GM19372 (cell line): Measurements from ENCODE around the gene HPS3.
"Not testable (repeated sequence)": the region's sequence is repeated elsewhere in the genome, so short reads cannot be mapped to it uniquely, and the experiment has no call there.

Experiments
- ATAC-seq: cut with Tn5 transposase; IDR thresholded peaks from one replicate; pipeline ENCODE4 v1.9.1; 2021; ENCODE audit warnings: mild to moderate bottlenecking, low read depth, moderate library complexity; ENCODE audit not compliant: unreplicated experiment

Gene HPS3

GRCh38 chr3:149180057-149180573, 50.7 kb downstream of the HPS3 start:
- no peak for ATAC-seq

- no peak for ATAC-seq
These were observed 51.7 kb downstream of the HPS3 start for GRCh38 chr3:149181182-149181581.

GRCh38 chr3:149186219-149186618, 56.8 kb downstream of the HPS3 start:
- ATAC-seq: no peak

DNA sequence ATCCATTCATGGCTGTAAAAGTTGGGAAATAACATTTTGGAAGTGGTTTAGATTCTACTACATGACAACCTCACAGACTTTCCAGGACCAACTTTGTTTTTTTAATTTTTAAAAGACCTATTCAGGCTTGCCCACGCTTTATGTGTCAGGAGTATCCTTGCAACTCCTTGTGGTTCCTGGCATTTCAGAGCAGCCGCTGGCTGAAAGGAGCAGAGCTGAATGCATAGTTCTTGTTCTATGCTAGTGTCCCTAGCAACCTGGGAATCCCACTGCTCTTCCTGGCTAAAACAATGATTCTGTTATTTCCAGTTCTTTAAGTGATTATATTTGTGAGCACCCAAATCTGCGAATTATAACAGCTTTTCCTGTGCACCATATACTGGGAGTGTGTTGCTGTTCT, 57.3 kb downstream of the HPS3 start:
- no peak for ATAC-seq

DNA sequence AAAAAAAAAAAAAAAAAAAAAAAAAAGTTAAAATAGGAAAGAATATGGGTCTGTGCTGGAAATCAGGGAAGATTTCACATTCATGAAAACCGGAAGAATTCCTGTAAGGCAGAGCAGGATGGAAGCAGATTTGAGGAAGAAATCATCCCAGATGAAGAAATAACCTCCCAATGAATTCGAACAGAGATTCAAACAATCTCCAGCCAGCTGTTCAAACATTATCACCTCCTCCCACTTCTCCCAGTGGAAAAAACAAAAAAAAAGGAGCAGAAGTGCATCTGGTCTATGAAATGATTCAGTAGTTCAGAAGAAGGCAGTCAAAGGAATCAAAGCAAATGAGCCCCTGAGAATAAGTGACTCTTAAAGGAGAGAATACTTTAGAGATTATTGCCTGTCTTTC, 59.1 kb downstream of the HPS3 start:
- ATAC-seq: no peak

DNA sequence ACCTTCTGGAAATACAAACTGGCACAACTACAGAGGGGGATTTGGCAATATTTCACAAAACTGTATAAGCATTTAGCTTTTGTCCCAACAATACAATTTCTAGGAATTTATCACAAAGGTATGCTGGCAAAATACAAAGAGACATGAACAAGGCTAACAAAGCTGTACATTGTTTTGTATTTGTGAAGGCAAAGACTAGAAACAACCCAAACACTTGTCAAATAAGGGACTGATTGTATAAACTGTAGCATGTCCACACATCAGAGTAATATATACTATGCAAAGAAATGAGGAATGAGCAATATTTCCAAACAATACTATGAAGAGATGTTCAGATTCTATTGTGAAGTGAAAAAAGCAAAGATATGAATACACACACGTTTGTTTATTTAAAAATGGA, 65.8 kb downstream of the HPS3 start:
- ATAC-seq: no peak

- ATAC-seq: not testable (repeated sequence)
These were observed 67.6 kb downstream of the HPS3 start for GRCh38 chr3:149196805-149197592.

DNA sequence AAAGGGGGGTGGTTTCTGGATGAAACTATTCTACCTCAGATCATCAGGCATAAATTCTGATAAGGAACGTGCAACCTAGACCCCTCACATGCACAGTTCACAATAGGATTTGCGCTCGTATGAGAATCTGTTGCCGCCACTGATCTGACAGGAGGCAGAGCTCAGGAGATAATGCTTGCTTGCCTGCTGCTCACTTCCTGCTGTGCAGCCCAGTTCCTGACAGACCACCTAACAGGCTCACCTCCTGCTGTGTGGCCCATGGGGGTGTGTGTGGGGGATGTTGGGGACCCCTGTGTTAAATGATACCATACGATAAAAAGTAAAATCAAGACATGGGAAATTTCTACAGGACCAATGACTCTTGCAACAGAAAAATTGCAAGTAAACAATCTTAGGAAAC, 68.2 kb downstream of the HPS3 start:
- ATAC-seq: no peak

GRCh38 chr3:149198611-149199010, 69.2 kb downstream of the HPS3 start:
- ATAC-seq: no peak

GRCh38 chr3:149199474-149199873, 70.0 kb downstream of the HPS3 start:
- no peak for ATAC-seq

DNA sequence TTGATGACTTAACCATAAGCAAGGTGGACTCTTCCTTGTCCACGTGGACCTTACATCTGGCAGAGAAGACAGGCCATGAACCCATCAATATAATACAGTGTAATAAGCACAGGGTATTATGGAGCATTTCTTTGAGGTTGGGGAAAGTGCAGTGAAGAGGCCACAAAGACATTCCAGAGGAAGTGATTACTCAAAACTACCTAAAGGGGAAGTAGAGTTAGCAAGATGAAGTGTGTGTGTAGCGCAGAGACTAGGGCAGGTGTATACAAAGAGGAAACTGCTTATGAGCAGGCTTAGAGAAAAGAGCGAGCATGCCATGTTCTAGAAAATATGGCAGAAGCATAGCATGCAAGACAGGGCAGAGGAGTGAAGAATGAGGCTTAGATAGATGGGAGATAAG, 74.3 kb downstream of the HPS3 start:
- ATAC-seq: peak; percentile 98

DNA sequence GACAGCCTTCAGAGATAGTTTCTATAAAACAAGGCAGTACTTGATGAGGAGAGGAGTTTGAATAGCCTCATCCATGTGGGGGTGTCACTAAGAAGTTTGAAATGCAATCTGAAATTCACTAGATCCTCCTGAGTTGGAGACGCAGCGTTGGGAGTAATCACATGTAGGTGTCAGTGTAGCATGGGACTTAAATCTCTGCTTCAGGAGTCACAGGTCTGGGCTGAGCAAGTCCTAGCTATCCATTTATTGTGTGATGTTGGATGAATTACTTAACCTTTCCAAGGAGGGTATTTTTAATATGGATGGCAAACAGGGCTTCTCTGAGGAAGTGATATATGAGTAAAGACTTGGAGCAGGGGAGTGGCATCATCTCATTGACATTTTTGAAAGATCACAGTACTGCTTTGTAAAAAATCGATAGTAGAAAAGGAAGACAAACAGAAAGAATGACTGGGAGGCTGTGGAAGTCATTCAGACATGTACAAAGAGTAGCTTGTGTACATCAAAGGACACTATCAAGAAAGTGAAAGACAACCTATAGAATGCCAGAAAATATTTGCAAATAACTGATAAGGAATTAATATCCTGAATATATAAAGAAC, 75.1 kb downstream of the HPS3 start:
- no peak for ATAC-seq

DNA sequence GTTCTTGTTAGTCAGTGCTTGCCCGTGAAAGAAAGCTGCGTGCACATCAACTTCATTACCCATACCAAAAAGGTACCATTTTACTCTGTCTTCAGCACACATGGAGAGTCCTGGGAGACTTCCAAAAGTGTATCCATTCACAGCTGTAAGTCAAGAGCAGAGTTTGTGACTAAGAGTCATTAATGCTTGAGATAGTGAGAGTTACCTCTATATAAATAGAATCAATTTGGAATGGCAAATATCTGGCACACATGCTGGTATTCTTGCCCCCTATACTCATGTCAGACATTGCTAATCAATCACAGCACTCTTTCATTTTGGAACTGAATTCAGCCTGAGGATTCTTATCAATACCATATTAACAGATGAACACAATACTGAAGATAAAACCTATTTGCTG, 78.0 kb downstream of the HPS3 start:
- ATAC-seq: no peak

- ATAC-seq: no peak
These were observed 80.0 kb downstream of the HPS3 start for GRCh38 chr3:149209431-149209830.

GRCh38 chr3:149212386-149212785, 82.9 kb downstream of the HPS3 start:
- no peak for ATAC-seq

DNA sequence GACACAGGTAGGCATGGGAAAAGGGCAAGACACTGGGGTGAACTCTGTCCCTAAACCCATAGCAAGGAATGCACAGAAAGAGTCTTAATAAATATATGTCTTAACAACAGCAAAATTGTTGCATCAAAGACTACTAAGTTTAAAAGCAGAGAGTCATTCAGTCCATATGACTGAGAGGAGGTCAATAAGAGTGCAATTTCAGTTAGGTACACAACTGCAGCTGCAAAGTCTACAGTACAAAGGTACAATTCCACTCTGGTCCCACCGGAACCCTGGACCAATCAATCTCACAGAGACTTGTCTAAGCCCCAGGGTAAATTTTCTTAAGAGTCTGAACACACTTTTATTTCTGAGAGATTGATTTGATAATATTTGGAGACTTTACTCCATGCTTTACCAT, 85.3 kb downstream of the HPS3 start:
- ATAC-seq: no peak

- no peak for ATAC-seq
These were observed 86.1 kb downstream of the HPS3 start for GRCh38 chr3:149215515-149215914.

- ATAC-seq: no peak
These were observed 86.9 kb downstream of the HPS3 start for GRCh38 chr3:149216193-149216869.

DNA sequence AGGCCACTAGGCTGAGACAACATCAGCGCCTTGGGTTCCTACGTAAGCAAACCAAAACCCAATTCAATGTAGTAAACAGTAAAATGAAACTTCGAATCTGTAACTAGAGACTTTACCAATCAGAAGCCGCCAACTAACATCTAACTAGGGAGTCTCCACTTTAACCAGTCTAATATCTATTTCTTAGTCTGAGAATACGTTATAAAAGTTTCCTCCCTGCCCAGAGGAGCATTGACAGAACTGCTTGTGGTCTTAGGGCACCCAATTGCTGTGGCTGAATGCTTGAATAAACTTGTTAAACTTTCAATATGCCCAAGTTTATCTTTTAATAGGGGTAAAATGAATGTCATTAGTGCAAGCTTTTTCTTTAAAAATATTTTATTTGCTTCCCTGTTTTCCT, 87.9 kb downstream of the HPS3 start:
- ATAC-seq: no peak

DNA sequence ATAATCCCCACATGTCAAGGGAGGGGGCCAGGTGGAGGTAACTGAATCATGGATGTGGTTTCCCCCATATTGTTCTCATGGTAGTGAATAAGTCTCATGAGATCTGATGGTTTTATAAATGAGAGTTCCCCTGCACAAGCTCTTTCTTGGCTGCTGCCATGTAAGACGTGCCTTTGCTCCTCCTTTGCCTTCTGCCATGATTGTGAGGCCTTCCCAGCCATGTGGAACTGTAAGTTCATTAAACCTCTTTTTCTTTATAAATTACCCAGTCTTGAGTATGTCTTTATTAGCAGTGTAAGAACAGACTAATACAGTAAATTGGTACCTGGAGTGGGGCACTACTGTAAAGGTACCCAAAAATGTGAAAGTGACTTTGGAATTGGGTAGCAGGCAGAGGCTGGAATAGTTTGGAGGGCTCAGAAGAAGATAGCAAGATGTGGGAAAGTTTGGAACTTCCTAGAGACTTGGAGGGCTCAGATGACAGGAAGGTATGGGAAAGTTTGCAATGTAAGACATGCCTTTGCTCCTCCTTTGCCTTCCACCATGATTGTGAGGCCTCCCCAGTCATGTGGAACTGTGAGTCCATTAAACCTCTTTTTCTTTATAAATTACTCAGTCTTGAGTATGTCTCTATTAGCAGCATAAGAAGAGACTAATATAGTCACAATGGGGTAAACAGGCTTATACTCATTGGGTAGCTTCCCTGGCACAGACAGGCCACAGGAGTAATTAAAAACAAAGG, 90.1 kb downstream of the HPS3 start:
- ATAC-seq: not testable (repeated sequence)
